Breast epithelium (tissue), 4 donors: ENCODE results near the gene SPON1. TPM values are rescaled to one million over a fixed set of nuclear protein-coding genes. Genes with fewer than 3 reads are reported as not detected.

Source experiments
- DNase-seq, 2 donors: peaks; one replicate each; pipeline ENCODE4 v3.0.0-alpha.2; 2019; ENCODE audit warnings: low spot score in 2 of 2
- H3K27ac ChIP-seq, 2 donors: fragments of 200-600 bp; sonication (generic) in 1 of 2; one replicate each; pipeline ENCODE4 v1.5.1; 2016 to 2019; ENCODE audit warnings: mild to moderate bottlenecking in 1 of 2
- H3K27me3 ChIP-seq, 2 donors: fragments of 200-600 bp; sonication (generic) in 1 of 2; one replicate each; pipeline versions ENCODE4 v1.5.1 to v1.6.0; 2017 to 2019; ENCODE audit warnings: control low read depth in 1 of 2, mild to moderate bottlenecking in 1 of 2
- H3K36me3 ChIP-seq: fragments of 200-600 bp; one replicate; pipeline ENCODE4 v1.5.1; 2019
- H3K4me1 ChIP-seq, 2 donors: fragments of 200-600 bp; sonication (generic); one replicate each; pipeline ENCODE4 v1.5.1; 2016 to 2019; ENCODE audit warnings: control low read depth in 1 of 2
- H3K4me3 ChIP-seq, 3 donors: fragments of 200-600 bp; sonication (generic); 1 replicate in 2 of 3; 2 replicates in 1 of 3; pipeline ENCODE4 v1.5.1; 2016 to 2019; ENCODE audit warnings: mild to moderate bottlenecking in 3 of 3, moderate library complexity in 2 of 3
- H3K9me3 ChIP-seq, 2 donors: fragments of 200-600 bp; sonication (generic) in 1 of 2; one replicate each; pipeline ENCODE4 v1.5.1; 2016 to 2019; ENCODE audit warnings: control low read depth in 1 of 2
- CTCF ChIP-seq, 3 donors: fragments of 450-650 bp; IDR thresholded peaks; one replicate each; pipeline ENCODE4 v1.5.1; 2016 to 2017; ENCODE audit warnings: antibody characterized with exemption in 3 of 3, mild to moderate bottlenecking in 3 of 3, moderate library complexity in 3 of 3
- POLR2A ChIP-seq: fragments of 450-650 bp; IDR thresholded peaks from one replicate; pipeline ENCODE4 v1.6.1; 2016; ENCODE audit warnings: antibody characterized with exemption, mild to moderate bottlenecking, moderate library complexity
- POLR2AphosphoS5 ChIP-seq, 3 donors: sonication (generic); formaldehyde crosslinking; IDR thresholded peaks; one replicate each; pipeline ENCODE4 v1.6.1; 2017; ENCODE audit warnings: antibody characterized with exemption in 3 of 3
- intact Hi-C: fragments of 100-400 bp; cut with DNase I; formaldehyde crosslinking; loops from one replicate; pipeline ENCODE4 v1.15.1; 2023; ENCODE audit warnings: low total_unique reads
- total RNA-seq, 3 donors: library from RNA; depleted of rRNA; stranded (reverse); fragments of >200 nt; gene quantifications; one replicate each; pipeline ENCODE4 v1.1.0, GENCODE V29; 2016

SPON1 gene
- total RNA-seq, 3 donors from 2014 or later, result 30.1 to 133 (median 34.7) TPM

- DNase-seq, result no peak
- peak overlapping the region in 1 of 3 donors; percentile 25 for H3K4me3 ChIP-seq
- H3K9me3 ChIP-seq, result no peaks in the 10 kb centered on the region
- no peaks in the 10 kb centered on the region for H3K36me3 ChIP-seq
- H3K4me1 ChIP-seq, result no peaks in the 10 kb centered on the region
- H3K27me3 ChIP-seq, result no peaks in the 10 kb centered on the region
- TF ChIP-seq POLR2AphosphoS5 (IDR thresholded peaks at IDR 0.05) (no peak), CTCF (IDR thresholded peaks at IDR 0.05) (no peak), POLR2A (no peak)
- no peak overlapping the region for H3K27ac ChIP-seq
- intact Hi-C loops, result no loop called here
Observed at GRCh38 chr11:14202251-14203196, 240.0 kb downstream of the SPON1 start.

GRCh38 chr11:14203321-14203720, 240.8 kb downstream of the SPON1 start:
- TF ChIP-seq POLR2AphosphoS5 (IDR thresholded peaks at IDR 0.05) (no peak), POLR2A (no peak), CTCF (IDR thresholded peaks at IDR 0.05) (no peak)
- no peak for DNase-seq
- H3K27ac ChIP-seq, result no peak overlapping the region
- no peak overlapping the region for H3K4me3 ChIP-seq
- intact Hi-C loops, result no loop called here
- no peaks in the 10 kb centered on the region for H3K27me3 ChIP-seq
- H3K4me1 ChIP-seq, result no peaks in the 10 kb centered on the region
- no peaks in the 10 kb centered on the region for H3K9me3 ChIP-seq
- no peaks in the 10 kb centered on the region for H3K36me3 ChIP-seq

- Histone ChIP-seq H3K27ac (peak overlapping the region in 1 of 2 donors; percentile 12), H3K36me3 (no peaks in the 10 kb centered on the region), H3K4me1 (no peaks in the 10 kb centered on the region), H3K4me3 (no peak overlapping the region), H3K27me3 (no peaks in the 10 kb centered on the region), H3K9me3 (no peaks in the 10 kb centered on the region)
- intact Hi-C loops, result no loop called here
- TF ChIP-seq POLR2A, result no peak
- no peak for TF ChIP-seq CTCF (IDR thresholded peaks at IDR 0.05)
- TF ChIP-seq POLR2AphosphoS5 (IDR thresholded peaks at IDR 0.05), result no peak
- DNase-seq, result no peak
Observed at GRCh38 chr11:14212986-14213385, 250.5 kb downstream of the SPON1 start.

GRCh38 chr11:14218728-14219127, 256.2 kb downstream of the SPON1 start:
- no peak for DNase-seq
- no peaks in the 10 kb centered on the region for H3K4me1 ChIP-seq
- H3K4me3 ChIP-seq, result no peak overlapping the region
- H3K36me3 ChIP-seq, result no peaks in the 10 kb centered on the region
- intact Hi-C loops, result no loop called here
- no peak overlapping the region for H3K27ac ChIP-seq
- no peaks in the 10 kb centered on the region for H3K27me3 ChIP-seq
- H3K9me3 ChIP-seq, result no peaks in the 10 kb centered on the region
- TF ChIP-seq CTCF (IDR thresholded peaks at IDR 0.05) (no peak), POLR2A (no peak), POLR2AphosphoS5 (IDR thresholded peaks at IDR 0.05) (no peak)

- intact Hi-C loops, result no loop called here
- no peaks in the 10 kb centered on the region for H3K36me3 ChIP-seq
- no peak overlapping the region for H3K27ac ChIP-seq
- peaks cover 0 to 4% of the 10 kb centered on the region in 2 donors for H3K9me3 ChIP-seq
- TF ChIP-seq POLR2AphosphoS5 (IDR thresholded peaks at IDR 0.05), result no peak
- TF ChIP-seq POLR2A, result no peak
- no peak for TF ChIP-seq CTCF (IDR thresholded peaks at IDR 0.05)
- H3K4me3 ChIP-seq, result no peak overlapping the region
- no peaks in the 10 kb centered on the region for H3K27me3 ChIP-seq
- no peaks in the 10 kb centered on the region for H3K4me1 ChIP-seq
- DNase-seq, result no peak
Observed at GRCh38 chr11:14223636-14224288, 261.2 kb downstream of the SPON1 start.
